GM11168 (cell line): Measurements from ENCODE around the gene RNF215.

Experiments used
- in situ Hi-C: fragments of 300-500 bp; cut with MboI; formaldehyde crosslinking; loops from one replicate; pipeline ENCODE4 v1.12.0; 2022; ENCODE audit warnings: low sequenced_read_pairs; ENCODE audit not compliant: unreplicated experiment

Gene RNF215

GRCh38 chr22:30397656-30398635 is 10.7 kb upstream of the RNF215 start:
- in situ Hi-C loops: loop anchor here (10.0 kb wide), 1 partner anchor 293 kb away; no protein-coding TSS in a partner anchor

GRCh38 chr22:30396871-30397655 is 9.9 kb upstream of the RNF215 start, which contains the start of gene SEC14L2:
SEC14L2 (plus strand) TSS chr22:30397018; CDS start chr22:30397117, 99 bp downstream.
- in situ Hi-C loops: loop anchor here (10.0 kb wide), 1 partner anchor 292 kb away; no protein-coding TSS in a partner anchor

DNA sequence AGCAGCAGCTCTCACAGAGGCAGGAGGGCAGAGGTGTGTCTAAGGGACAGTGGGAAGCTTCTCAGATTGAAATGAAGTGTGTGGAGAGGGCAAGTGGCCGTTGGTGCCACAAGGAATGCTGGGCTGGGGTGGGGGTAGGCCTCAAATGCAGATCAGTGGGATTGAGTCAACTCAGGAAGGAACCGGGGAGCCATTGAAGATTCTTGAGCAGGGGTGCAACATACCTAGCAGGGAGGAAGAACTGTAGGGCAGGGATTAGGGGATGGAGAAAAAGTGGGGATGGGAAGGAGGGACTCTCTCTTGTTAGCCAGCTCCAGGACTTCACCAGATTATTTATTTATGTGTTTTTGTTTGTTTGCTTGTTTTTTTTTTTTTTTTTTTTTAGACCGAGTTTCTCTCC is 6.7 kb upstream of the RNF215 start:
- in situ Hi-C loops: loop anchor here (10.0 kb wide), 1 partner anchor 289 kb away; no protein-coding TSS in a partner anchor

- in situ Hi-C loops: loop anchor here (10.0 kb wide), 1 partner anchor 288 kb away; no protein-coding TSS in a partner anchor
These were observed 6.1 kb upstream of the RNF215 start for GRCh38 chr22:30393322-30393680.

- in situ Hi-C loops: loop anchor here (10.0 kb wide), 1 partner anchor 288 kb away; no protein-coding TSS in a partner anchor
These were observed 5.6 kb upstream of the RNF215 start for GRCh38 chr22:30392661-30393321.

DNA sequence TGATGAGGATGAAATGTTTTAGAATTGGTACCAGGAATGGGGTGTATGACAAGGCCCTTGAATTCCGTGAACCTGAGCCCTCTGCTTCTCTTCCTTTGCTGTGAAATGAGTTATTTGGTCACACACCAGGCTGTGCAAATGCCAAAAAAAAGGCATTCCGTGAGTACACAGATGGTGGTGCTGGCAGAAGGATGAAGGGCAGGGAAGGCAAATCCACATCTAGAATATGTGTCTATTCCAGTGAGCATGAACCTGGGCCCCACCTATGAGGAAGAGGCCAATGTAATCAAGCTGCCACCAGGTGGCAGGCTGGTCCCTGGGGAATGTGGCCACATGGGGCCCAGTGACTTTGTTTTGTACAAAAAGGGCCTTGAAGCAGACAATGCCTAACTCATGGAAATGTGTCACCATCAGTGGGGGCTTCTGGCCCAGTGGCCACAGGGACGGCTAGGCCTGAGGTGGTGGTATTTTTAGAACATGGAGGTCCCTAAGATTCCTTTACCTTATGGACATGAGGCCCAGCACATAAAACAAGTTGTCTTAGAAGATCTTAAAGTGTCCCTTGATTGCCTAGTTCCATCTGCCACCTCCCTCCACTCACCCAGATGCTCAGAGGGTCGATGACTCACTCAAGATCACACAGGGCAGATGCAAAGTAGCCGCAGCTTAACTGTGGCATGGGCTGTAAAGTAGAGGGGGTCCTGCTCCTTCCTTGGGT is 3.9 kb upstream of the RNF215 start:
- in situ Hi-C loops: loop anchor here (10.0 kb wide), 1 partner anchor 286 kb away; no protein-coding TSS in a partner anchor

DNA sequence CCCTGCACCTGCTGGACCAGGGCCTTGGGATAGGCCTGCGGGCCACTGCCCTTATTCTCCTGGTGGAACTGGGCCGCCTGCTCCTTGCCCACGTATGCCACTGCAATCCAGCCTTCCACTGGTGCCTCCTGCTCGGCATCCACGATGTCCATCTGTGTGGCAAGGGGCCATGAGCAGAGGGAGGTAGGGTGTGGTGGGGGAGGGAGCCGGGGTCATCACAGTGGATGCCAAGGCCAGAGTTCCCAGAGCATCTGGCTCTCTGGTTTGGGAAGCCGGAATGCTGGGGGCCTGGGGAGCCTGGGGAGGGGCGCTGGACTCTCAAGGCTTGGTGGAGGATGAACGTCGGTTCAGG is 627 bp downstream of the RNF215 start:
- in situ Hi-C loops: loop anchor here (5.0 kb wide), 1 partner anchor 99 kb away; the partner anchor contains the start of gene CASTOR1

DNA sequence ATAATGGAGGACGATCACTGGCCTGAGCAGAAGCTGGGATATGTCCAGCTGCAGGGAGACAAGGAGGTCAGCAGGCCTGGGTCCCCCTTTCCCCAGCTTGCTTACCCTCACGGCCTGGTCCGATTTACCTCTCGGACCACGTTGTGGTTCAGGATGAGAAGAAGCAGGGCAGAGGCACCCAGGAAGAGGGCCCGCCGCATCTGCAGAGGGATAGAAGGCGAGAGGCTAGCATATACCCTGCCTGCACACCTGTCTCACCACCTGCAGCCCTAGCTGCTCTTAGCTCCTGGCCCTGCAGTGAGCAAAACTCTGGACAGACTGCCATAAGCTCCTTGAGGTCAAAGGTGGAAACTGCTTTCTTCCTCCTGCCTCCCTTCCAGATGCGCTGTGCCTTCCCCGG is 1.3 kb downstream of the RNF215 start:
- in situ Hi-C loops: loop anchor here (5.0 kb wide), 1 partner anchor 99 kb away; the partner anchor contains the start of gene CASTOR1

GRCh38 chr22:30383061-30383460 is 4.2 kb downstream of the RNF215 start:
- in situ Hi-C loops: no loop called here

GRCh38 chr22:30382340-30382739 is 4.9 kb downstream of the RNF215 start:
- in situ Hi-C loops: no loop called here

GRCh38 chr22:30381264-30381663 is 5.9 kb downstream of the RNF215 start:
- in situ Hi-C loops: no loop called here

DNA sequence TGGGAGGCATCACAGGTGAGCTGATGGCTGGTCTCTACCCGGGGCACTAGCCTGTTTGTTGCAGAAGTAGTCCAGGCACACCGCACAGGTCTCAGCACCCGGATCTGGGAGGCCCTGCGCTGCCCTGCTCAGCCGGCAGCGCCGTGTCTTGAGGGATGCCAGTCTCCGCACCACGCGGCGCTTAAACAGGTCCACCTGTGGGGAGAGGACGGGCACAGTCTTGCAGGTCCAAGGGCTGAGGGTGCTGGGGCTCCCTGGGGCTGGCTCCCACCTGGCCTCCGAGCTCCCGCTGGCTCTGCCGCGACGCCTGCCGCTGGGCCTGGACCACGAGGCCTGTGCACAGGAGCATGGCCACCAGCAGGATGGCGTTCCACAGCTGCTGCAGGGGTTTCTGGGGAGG is 7.2 kb downstream of the RNF215 start:
- in situ Hi-C loops: no loop called here

DNA sequence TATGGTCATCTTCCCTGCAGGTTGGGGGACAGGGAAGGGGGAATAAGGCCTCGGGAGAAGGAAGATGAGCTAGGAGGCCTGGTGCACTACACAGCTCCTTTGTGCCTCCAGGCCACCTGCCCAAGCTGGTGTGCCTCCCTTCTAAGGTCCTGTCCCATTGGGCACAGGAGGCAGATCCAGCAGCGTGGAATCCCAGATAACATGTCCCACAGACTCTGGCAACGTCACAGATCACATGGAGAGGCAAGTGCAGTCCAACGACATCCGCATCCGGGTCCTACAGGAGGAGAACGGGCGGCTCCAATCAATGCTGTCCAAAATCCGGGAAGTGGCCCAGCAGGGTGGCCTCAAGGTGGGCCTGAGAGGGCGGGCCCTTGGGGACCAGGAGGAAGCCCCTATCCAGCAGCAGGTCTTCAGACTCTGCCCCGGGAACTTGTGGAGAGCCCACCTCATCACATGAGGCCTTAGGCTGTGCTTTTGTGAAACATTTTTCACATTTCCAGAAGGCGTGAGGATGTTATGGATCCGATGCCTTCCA is 11.8 kb downstream of the RNF215 start:
- in situ Hi-C loops: no loop called here

GRCh38 chr22:30373331-30374325 is 13.6 kb downstream of the RNF215 start:
- in situ Hi-C loops: no loop called here

DNA sequence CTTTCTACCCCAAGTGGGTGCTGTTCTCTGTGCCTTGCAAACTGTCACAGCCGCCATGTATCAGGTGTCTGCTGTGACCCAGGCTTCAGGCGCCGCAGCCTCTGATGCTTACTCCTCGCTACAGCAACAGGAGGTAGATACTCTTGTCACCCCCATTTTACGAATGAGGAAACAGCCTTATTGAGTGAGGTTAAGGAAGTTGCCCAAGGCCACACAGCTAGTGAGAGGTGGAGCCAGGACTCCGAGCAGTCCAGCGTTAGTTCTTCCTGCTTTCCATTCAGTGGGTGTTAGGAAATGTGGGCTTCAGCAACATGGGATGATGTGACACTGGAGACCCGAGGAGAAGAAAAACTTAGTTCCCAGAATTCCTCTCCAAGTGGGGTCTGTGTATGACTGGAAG is 14.3 kb downstream of the RNF215 start:
- in situ Hi-C loops: no loop called here

DNA sequence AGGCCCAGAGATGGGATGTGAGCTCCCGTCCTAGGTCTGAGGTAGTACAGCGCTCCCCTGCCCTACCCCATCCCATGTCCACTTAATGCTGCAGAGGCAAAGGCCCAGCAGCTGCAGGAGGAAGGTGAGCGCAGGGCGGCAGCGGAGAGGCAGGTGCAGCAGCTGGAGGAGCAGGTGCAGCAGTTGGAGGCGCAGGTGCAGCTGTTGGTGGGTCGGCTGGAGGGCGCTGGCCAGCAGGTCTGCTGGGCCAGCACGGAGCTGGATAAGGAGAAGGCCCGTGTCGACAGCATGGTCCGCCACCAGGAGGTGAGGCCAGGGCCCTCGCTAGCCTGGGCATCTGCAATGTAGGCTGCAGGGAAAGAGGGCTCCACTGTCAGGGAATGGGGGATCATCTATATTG is 15.2 kb downstream of the RNF215 start:
- in situ Hi-C loops: no loop called here

DNA sequence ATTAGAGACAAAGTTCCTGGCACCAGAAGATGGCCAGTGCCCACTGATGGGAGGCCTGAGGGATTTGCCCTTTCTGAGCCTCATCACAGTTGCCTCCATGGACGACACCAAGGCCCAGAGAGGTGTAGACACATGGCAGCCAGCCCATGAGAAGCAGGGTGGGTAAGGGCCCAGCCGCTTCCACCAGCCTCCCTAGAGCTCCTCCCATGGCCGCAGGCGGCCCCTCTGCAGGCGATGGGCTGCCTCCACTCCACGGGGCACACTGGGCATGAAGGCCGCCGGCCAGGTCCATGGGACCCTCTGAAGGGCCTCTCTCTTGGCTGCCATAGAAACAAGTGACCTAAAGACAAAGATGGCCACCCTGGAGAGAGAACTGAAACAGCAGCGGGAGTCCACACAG is 15.9 kb downstream of the RNF215 start:
- in situ Hi-C loops: no loop called here

DNA sequence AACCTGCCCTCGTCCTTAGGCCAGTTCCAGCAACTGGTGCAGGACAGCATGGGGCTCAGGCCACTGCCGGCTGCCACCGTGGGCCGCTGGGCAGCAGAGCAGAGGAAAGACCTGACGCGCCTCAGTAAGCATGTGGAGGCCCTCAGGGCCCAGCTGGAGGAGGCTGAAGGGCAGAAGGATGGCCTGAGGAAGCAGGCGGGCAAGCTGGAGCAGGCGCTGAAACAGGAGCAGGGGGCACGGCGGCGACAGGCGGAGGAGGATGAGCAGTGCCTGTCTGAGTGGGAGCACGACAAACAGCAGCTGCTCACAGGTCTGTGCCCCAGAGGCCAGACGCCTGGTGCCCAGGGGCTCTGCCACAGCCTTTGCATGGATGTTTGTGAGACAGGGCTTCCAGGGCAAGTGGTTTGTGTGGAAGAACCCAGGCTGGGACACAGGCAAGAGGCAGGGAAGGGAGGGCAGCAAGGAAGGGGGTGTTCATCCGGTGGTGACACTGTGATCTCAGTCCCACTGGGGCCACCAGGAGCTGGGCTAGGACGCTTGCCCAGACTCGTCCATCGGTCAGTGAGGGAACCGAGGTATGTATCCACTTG is 16.5 kb downstream of the RNF215 start:
- in situ Hi-C loops: no loop called here
